ENCODE measurements around the gene WDSUB1. TPM values are rescaled to one million over a fixed set of nuclear protein-coding genes. Genes with fewer than 3 reads are reported as not detected.
A peak's percentile ranks its signal among the peaks of the same experiment; 100 is the strongest.

The WDSUB1 gene
- total RNA-seq, 1 experiment from 2014 or later: 6.9 TPM

GRCh38 chr2:159249990-159250715 is 36.4 kb downstream of the WDSUB1 start:
- H3K9me3 ChIP-seq (ENCODE audit: insufficient read depth, low read depth): no peaks in the 10 kb centered on the region
- no peak overlapping the region for H3K4me2 ChIP-seq
- TF ChIP-seq CTCF (conservative IDR thresholded peaks at IDR 0.05) (no peak), EZH2 (IDR thresholded peaks at IDR 0.05; ENCODE audit: low read depth) (no peak)
- peak; percentile 44 to 67 for DNase-seq
- no peaks in the 10 kb centered on the region; the same call in 1 of the 2 replicates for H3F3A ChIP-seq (ENCODE audit: insufficient read depth, low read depth)
- H3K27ac ChIP-seq: peak overlapping the region; percentile 47; the same call in 1 of the 2 replicates
- no peaks in the 10 kb centered on the region for H3K9me2 ChIP-seq (ENCODE audit: insufficient read depth)
- CTCF ChIA-PET: no interaction called here
- H3K36me3 ChIP-seq (ENCODE audit: low read depth): no peaks in the 10 kb centered on the region
- H3K4me1 ChIP-seq (replicated peaks; ENCODE audit: insufficient read depth): 0 out of 2 replicates have a peak, but pooled peaks cover 9% of the 10 kb centered on the region
- no peak overlapping the region for H2AFZ ChIP-seq
- H3K4me3 ChIP-seq: no peak overlapping the region
- H3K27me3 ChIP-seq (ENCODE audit: insufficient read depth, low read depth): no peaks in the 10 kb centered on the region
- intact Hi-C loops (cut with micrococcal nuclease; ENCODE audit: unreplicated experiment): no loop called here
- no peaks in the 10 kb centered on the region for H4K20me1 ChIP-seq (ENCODE audit: insufficient read depth)
- POLR2A ChIA-PET (ENCODE audit: unreplicated experiment): interaction anchor here (0.6 kb wide), 1 partner anchor 1246 kb away, joined by 6 read pairs; no protein-coding TSS in a partner anchor
- no TSS peak for BruUV-seq (replicated peaks)
- H3K79me2 ChIP-seq (ENCODE audit: low read depth): no peaks in the 10 kb centered on the region

- H3K9me2 ChIP-seq (ENCODE audit: insufficient read depth): no peaks in the 10 kb centered on the region
- no peaks in the 10 kb centered on the region for H4K20me1 ChIP-seq (ENCODE audit: insufficient read depth)
- H3K4me2 ChIP-seq: no peak overlapping the region
- no peak overlapping the region for H3K27ac ChIP-seq
- CTCF ChIA-PET: no interaction called here
- H3K9me3 ChIP-seq (ENCODE audit: insufficient read depth, low read depth): no peaks in the 10 kb centered on the region
- intact Hi-C loops (cut with micrococcal nuclease; ENCODE audit: unreplicated experiment): no loop called here
- no TSS peak for BruUV-seq (replicated peaks)
- TF ChIP-seq EZH2 (IDR thresholded peaks at IDR 0.05; ENCODE audit: low read depth) (no peak), CTCF (conservative IDR thresholded peaks at IDR 0.05) (no peak)
- no peak overlapping the region for H2AFZ ChIP-seq
- H3F3A ChIP-seq (ENCODE audit: insufficient read depth, low read depth): no peaks in the 10 kb centered on the region; the same call in 1 of the 2 replicates
- POLR2A ChIA-PET (ENCODE audit: unreplicated experiment): no interaction called here
- no peaks in the 10 kb centered on the region for H3K27me3 ChIP-seq (ENCODE audit: insufficient read depth, low read depth)
- H3K4me1 ChIP-seq (replicated peaks; ENCODE audit: insufficient read depth): 0 out of 2 replicates have a peak, but pooled peaks cover 9% of the 10 kb centered on the region
- no peaks in the 10 kb centered on the region for H3K36me3 ChIP-seq (ENCODE audit: low read depth)
- H3K79me2 ChIP-seq (ENCODE audit: low read depth): no peaks in the 10 kb centered on the region
- no peak overlapping the region for H3K4me3 ChIP-seq
- DNase-seq: no peak
Measured at GRCh38 chr2:159246325-159246988, 40.0 kb downstream of the WDSUB1 start.

GRCh38 chr2:159243529-159243928 is 43.0 kb downstream of the WDSUB1 start:
- no peaks in the 10 kb centered on the region; the same call in 1 of the 2 replicates for H3F3A ChIP-seq (ENCODE audit: insufficient read depth, low read depth)
- intact Hi-C loops (cut with micrococcal nuclease; ENCODE audit: unreplicated experiment): no loop called here
- no peaks in the 10 kb centered on the region for H3K27me3 ChIP-seq (ENCODE audit: insufficient read depth, low read depth)
- ChIA-PET CTCF (no interaction called here), POLR2A (ENCODE audit: unreplicated experiment) (no interaction called here)
- no TSS peak for BruUV-seq (replicated peaks)
- no peaks in the 10 kb centered on the region for H4K20me1 ChIP-seq (ENCODE audit: insufficient read depth)
- H3K9me2 ChIP-seq (ENCODE audit: insufficient read depth): no peaks in the 10 kb centered on the region
- H3K27ac ChIP-seq: no peak overlapping the region
- H3K4me1 ChIP-seq (replicated peaks; ENCODE audit: insufficient read depth): no peaks in the 10 kb centered on the region
- TF ChIP-seq EZH2 (IDR thresholded peaks at IDR 0.05; ENCODE audit: low read depth) (no peak), CTCF (conservative IDR thresholded peaks at IDR 0.05) (no peak)
- H3K79me2 ChIP-seq (ENCODE audit: low read depth): no peaks in the 10 kb centered on the region
- H2AFZ ChIP-seq: no peak overlapping the region
- H3K36me3 ChIP-seq (ENCODE audit: low read depth): no peaks in the 10 kb centered on the region
- H3K4me3 ChIP-seq: no peak overlapping the region
- no peak for DNase-seq
- H3K4me2 ChIP-seq: no peak overlapping the region
- H3K9me3 ChIP-seq (ENCODE audit: insufficient read depth, low read depth): no peaks in the 10 kb centered on the region

All from PC-9 (cell line).